Activated CD4-positive, alpha-beta T cell treated with anti-CD3 and anti-CD28 coated beads, Interleukin-2, amount 50 U/mL, for 48 hours (primary cell): ENCODE results near the gene SMIM30.

Source experiments
- DNase-seq, 2 experiments: peaks; one replicate each; pipeline ENCODE4 v3.0.0-alpha.2; 2020

SMIM30 gene

GRCh38 chr7:113099284-113099919 lies 19.0 kb downstream of the SMIM30 start:
- no peak for DNase-seq

DNA sequence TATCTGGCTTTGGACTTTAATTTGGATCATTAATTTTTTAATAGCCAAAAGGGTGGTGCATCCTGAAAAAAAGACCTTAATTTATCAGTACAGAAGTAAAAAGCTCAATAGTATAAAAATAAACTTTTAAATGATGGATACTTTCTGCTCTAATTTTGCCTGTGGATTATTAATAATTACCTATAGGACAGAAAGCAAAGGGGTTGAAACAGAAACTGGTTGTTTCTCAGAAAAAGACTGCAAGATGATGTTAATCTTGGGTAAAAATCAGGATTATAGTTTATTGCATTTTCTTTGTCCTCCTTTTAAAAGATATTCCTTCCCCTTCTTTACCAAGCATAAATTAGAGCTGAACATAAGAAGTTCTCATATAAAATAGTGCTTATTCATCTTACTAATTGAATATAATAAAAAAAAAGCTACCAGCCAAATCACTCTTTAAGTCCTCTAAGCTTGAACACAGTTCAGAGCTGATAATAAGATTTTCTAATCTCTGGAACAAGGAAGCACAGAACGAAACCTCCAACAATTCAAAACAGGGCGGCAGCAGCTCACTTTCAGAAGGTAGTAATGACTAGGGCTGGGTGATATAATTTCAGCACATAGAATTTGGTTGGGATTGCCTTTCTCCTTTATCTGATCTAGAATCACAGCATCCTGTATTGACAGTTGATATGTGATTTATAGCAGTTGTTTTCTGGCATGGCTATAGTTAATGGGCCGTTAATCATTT lies 23.7 kb downstream of the SMIM30 start:
- DNase-seq, result no peak

DNA sequence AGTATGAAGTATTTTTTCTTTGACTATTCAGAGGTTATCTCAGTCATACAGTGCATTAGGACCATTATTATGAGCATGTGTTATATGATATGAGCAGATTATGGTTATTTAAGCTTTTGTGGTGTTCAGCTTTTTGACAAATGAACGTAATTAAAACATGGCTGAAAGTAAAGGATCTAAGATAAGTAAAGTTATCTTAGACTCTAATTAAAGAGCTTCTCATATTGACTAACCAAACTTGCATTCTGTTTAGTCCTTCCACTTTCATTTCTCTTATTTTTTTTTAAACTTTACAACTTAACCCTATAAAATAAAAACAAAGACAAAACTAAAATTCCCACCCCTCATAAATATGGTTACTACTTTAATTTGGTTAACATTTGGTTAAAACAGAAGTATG lies 24.8 kb downstream of the SMIM30 start:
- no peak for DNase-seq

DNA sequence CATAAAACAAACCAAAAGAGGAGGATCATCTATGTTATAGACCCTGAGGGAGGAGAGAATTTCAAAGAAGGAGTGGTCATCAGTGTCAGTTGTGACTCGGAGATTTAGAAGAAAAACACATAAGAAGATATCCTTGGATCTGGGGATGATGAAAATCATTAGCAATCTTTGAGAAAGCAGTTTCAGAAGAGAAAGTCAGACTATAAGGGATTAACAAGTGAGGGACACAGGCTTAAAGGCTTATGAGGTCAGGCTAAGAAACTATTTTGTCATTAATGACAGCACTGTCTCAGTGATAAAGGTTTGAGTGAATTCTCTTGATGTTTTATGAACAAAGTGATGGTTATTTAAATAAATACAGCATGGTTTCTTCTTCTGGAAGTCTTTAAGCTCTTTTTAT lies 25.6 kb downstream of the SMIM30 start:
- DNase-seq, result no peak

DNA sequence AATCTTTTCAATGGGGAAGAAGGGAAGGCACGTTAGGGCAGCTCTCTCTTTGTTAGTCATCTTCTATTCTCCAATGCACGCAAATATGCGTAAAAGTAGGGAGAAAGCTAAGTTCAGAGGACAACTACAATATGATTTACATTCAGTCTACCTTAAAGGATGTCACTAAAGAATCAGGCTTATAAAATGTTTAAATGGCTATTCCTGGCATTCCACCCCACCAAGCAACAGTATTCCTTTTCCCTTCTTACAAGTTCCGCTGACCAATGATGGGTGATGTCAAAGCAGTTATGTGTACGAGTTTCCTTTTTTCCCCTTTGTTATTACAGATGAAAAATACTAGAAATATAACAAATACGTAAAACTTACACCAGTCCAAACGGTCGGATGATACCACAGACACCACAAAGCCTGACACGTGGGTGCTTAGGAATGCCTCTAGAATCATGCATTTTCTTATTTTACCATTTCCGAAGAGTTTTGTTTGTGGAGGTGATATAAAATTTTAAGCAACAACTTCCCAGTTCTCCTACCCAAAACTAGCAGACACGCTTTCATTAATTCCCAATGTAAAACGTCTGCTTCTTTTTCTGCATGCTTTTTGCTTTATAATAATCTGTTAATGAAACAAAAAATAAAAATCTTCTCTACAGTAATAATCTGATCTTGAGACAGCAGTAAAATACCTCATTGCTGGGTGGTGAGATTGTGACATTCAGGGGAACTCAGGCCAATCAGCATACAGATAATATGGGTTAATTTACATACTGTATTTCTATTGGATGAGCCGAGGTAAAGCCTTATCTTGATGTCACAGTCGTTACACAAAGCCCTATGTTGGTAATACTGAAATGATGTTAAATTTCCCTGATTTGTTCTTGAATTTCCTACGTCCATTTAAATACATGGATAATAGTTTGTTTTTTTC lies 31.0 kb downstream of the SMIM30 start:
- DNase-seq, result no peak

DNA sequence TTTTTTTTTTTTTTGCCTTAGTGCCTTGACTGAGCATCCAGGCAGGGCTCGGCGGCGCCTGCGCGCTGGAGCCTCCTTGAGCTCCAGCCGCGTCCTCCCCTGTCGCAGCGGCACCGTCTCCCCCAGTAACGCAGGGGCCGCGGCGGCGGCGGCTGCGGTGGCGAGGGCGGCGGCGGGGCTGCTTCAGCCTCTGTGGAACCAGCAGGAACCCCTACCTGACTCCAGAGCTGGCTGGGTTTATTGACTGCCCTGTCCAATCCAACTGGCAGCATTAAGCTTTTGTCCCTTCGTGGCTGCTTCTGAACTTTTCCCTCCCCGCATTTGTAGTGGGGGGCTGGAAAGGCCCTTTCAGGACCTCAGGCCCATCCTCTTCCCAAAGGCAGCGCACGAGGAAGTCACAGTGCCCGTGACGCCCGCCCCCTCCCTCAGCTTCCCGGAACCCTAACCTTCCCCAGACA lies 31.9 kb downstream of the SMIM30 start, which contains the start of gene GPR85:
TSS of gene GPR85 (minus strand) at position 397 of the 458 bp plus-strand sequence. CDS start 2,106 bp downstream, outside the sequence.
- DNase-seq, result peak; percentile 15 to 17

- no peak for DNase-seq
Observed at GRCh38 chr7:113085781-113086390, 32.5 kb downstream of the SMIM30 start.

DNA sequence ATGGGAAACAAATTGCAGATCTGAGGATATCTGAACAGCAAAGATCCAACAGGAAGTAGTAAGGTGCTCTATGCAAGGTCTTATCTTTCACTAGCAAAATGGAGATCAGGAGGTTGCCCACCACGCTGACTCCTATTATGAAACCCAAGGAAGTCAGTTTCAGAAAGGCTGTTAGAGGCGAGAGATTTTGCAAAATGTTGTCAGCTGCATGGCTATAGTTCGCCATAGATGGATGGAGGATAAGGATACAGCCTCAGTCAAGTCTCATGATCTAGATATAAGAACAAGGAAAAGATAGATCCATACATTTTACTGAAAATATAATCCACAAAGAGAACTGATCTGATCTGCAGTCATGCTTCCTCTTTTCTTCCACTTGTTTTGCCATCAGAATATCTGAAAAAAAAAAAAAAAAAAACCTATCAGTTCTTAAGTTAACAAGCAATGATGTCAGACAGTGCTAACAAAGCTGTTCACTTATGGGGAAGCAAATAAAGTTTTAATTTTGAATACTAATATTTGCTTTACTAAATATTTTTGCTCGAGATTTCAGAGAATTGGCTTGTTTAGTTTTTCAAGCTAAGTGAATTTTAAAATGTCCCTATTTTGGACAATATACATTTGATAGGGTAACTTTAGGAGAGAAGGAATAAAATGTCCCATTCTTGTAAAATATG lies 33.7 kb downstream of the SMIM30 start:
- no peak for DNase-seq

GRCh38 chr7:113083816-113084495 lies 34.4 kb downstream of the SMIM30 start:
- DNase-seq, result no peak

- DNase-seq, result no peak
Observed at GRCh38 chr7:113083132-113083815, 35.1 kb downstream of the SMIM30 start.

DNA sequence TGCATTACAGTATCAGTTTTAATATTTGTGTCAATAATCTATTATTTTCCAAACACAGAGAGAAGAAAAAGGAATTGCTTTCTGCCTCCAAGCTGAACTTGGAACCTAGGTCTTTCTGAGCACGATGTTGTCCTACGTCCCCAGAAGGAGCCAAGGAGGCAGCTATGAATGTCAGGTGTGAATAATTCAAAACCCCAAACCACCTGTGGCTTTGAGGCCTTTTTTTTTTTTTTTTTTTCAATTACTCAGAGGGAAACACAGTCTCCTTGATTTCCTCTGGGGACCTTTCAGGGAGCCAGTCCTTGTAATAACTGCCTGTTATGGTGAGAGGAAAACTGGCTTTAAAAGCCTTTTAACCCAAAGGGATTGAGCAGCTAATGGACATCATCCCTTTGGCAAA lies 40.0 kb downstream of the SMIM30 start:
- no peak for DNase-seq

GRCh38 chr7:113076703-113077102 lies 41.7 kb downstream of the SMIM30 start:
- DNase-seq, result no peak

DNA sequence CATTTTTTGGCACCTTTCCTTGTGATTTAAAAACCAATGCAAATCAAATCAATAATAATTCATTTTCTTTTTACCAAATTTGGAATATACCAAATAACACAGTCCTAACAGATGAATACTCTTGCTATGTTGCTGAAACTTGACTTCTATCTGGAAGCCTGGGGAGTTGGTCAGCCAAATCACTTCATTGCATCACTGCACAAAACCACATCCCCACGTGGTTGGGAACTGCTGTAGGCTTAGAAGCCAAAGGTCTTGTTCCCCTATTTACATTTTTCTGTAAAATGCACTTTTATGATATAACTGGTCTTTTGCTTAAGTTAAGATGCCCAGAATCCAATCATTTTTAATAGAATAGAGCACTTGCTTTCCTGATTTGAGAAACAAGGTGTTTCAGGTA lies 46.9 kb downstream of the SMIM30 start:
- DNase-seq, result no peak
